Adrenal gland (tissue), 12 donors: ENCODE data around the gene AGBL4. TPM values are rescaled to one million over a fixed set of nuclear protein-coding genes. Genes with fewer than 3 reads are reported as not detected.

Experiments used
- DNase-seq, 7 donors: peaks; one replicate each; pipeline ENCODE4 v3.0.0-alpha.2; 2019 to 2020
- H3K27ac ChIP-seq, 5 donors: fragments of 200-600 bp; sonication (generic) in 4 of 5; 1 replicate in 3 of 5; 2 replicates in 2 of 5; pipeline versions ENCODE4 v1.5.1 to v1.8.0; 2016 to 2020; ENCODE audit warnings: mild to moderate bottlenecking in 1 of 5
- H3K27me3 ChIP-seq: fragments of 200-600 bp; 2 replicates; pipeline ENCODE4 v1.8.0; 2021
- H3K36me3 ChIP-seq, 2 donors: fragments of 200-600 bp; replicated peaks in 1 of 2; 1 replicate in 1 of 2; 2 replicates in 1 of 2; pipeline versions ENCODE4 v1.5.1 to v1.8.0; 2018 to 2022
- H3K4me1 ChIP-seq, 2 donors: fragments of 200-600 bp; replicated peaks in 1 of 2; 1 replicate in 1 of 2; 2 replicates in 1 of 2; pipeline versions ENCODE4 v1.5.1 to v1.8.0; 2018 to 2021
- H3K4me3 ChIP-seq, 4 donors: fragments of 200-600 bp; sonication (generic) in 3 of 4; one replicate each; pipeline ENCODE4 v1.5.1; 2016 to 2018
- H3K9me3 ChIP-seq, 3 donors: fragments of 200-600 bp; sonication (generic) in 1 of 3; replicated peaks in 1 of 3; 1 replicate in 2 of 3; 2 replicates in 1 of 3; pipeline versions ENCODE4 v1.5.1 to v1.8.0; 2016 to 2021
- CTCF ChIP-seq, 6 experiments: fragments of 450-650 bp in 4 of 6; fragments of 200-600 bp in 2 of 6; sonication (generic) in 1 of 6; IDR thresholded peaks; 1 replicate in 5 of 6; 2 replicates in 1 of 6; pipeline versions ENCODE4 v1.5.1 to v1.8.0; 2016 to 2021; ENCODE audit warnings: antibody characterized with exemption in 6 of 6, mild to moderate bottlenecking in 2 of 6, moderate library complexity in 1 of 6
- POLR2A ChIP-seq, 2 donors: fragments of 450-650 bp; IDR thresholded peaks; one replicate each; pipeline ENCODE4 v1.6.1; 2017; ENCODE audit warnings: antibody characterized with exemption in 2 of 2, mild to moderate bottlenecking in 2 of 2, moderate library complexity in 1 of 2
- WGBS, 4 donors: extraction: QIAGEN DNeasy Blood & Tissue Kit in 2 of 4; methylation state at CpG; one replicate each; pipeline versions ENCODE4 v1.1.5 to v1.1.7; 2013 to 2017; 5-methylcytosine and 5-hydroxymethylcytosine counted together
- intact Hi-C, 2 donors: fragments of 100-400 bp; cut with DNase I; formaldehyde crosslinking; loops; one replicate each; pipeline versions ENCODE4 v1.14.1 to v1.15.0; 2022 to 2023
- polyA plus RNA-seq, 3 donors: library from polyadenylated mRNA; stranded (reverse); fragments of 200-250 nt in 2 of 3; fragments of 350-450 nt in 1 of 3; fragmentation: Illumina TruSeq in 1 of 3; extraction: RNeasy Lipid Tissue Mini Kit (QIAGEN cat#74804) in 1 of 3; gene quantifications; one replicate each; pipeline ENCODE4 v1.2.3, GENCODE V29; 2013 to 2014
- total RNA-seq, 9 donors: library from RNA; depleted of rRNA in 4 of 9; stranded (reverse); fragments of >200 nt in 4 of 9; fragments of 120-200 nt in 1 of 9; fragmentation: NEBNext Ultra II Directional in 1 of 9; extraction: Animal tissue kit (Norgen Biotek cat#: 25700) in 1 of 9; gene quantifications; one replicate each; pipeline versions ENCODE4 v1.1.0 to v1.2.4, GENCODE V29; 2013 to 2023
- donor health status: healthy with polysubstance abuse.
- donor health status: Bipolar disorder and iron deficiency.
- donor health status: DM: yes; HTN: yes; CAD: no.
- donor health status: DM: no; HTN: no; CAD: no.
- donor health status: DM: no; HTN: no; CAD: no.
- donor health status: DM: yes; HTN: yes; CAD: no.

AGBL4 gene
- total and polyA plus RNA-seq, 12 donors: 0.10 to 1.9 (median 0.80) TPM; not detected in 2

- WGBS, 4 donors: 53 to 75% (median 72%) methylated on average over 2 of the region's 2 CpGs
- DNase-seq: no peak
- Histone ChIP-seq H3K36me3 (no peaks in the 10 kb centered on the region), H3K4me3 (no peak overlapping the region), H3K9me3 (no peaks in the 10 kb centered on the region), H3K27ac (no peak overlapping the region), H3K4me1 (peaks cover 7 to 21% of the 10 kb centered on the region in 2 donors), H3K27me3 (no peaks in the 10 kb centered on the region)
- no peak for TF ChIP-seq CTCF (IDR thresholded peaks at IDR 0.05)
- no peak for TF ChIP-seq POLR2A (IDR thresholded peaks at IDR 0.05)
- intact Hi-C loops: no loop called here
Measured at GRCh38 chr1:48576565-48576964, 1447.2 kb downstream of the AGBL4 start.

GRCh38 chr1:48572646-48573258 lies 1451.0 kb downstream of the AGBL4 start:
- peak; percentile 48 to 85 (median 79) for TF ChIP-seq CTCF (IDR thresholded peaks at IDR 0.05)
- TF ChIP-seq POLR2A (IDR thresholded peaks at IDR 0.05): no peak
- Histone ChIP-seq H3K9me3 (no peaks in the 10 kb centered on the region), H3K4me1 (peaks cover 0 to under 1% of the 10 kb centered on the region in 2 donors), H3K27ac (no peak overlapping the region), H3K27me3 (no peaks in the 10 kb centered on the region), H3K36me3 (no peaks in the 10 kb centered on the region), H3K4me3 (no peak overlapping the region)
- intact Hi-C loops: loop anchor here (2.0 to 5.0 kb wide), 3 partner anchors 124 to 245 kb away; no protein-coding TSS in a partner anchor
- 52 to 64% (median 54%) methylated on average over 6 to 7 of the region's 7 CpGs for WGBS, 4 donors
- peak; percentile 58 to 87 (median 73) for DNase-seq

GRCh38 chr1:48572134-48572533 lies 1451.6 kb downstream of the AGBL4 start:
- Histone ChIP-seq H3K4me1 (no peaks in the 10 kb centered on the region), H3K36me3 (no peaks in the 10 kb centered on the region), H3K27ac (no peak overlapping the region), H3K27me3 (no peaks in the 10 kb centered on the region), H3K4me3 (no peak overlapping the region), H3K9me3 (no peaks in the 10 kb centered on the region)
- WGBS, 4 donors: 73 to 83% (median 81%) methylated on average over 4 of the region's 4 CpGs
- intact Hi-C loops: loop anchor here (2.0 to 5.0 kb wide), 3 partner anchors 125 to 245 kb away; no protein-coding TSS in a partner anchor
- no peak for DNase-seq
- TF ChIP-seq CTCF (IDR thresholded peaks at IDR 0.05): no peak
- no peak for TF ChIP-seq POLR2A (IDR thresholded peaks at IDR 0.05)

DNA sequence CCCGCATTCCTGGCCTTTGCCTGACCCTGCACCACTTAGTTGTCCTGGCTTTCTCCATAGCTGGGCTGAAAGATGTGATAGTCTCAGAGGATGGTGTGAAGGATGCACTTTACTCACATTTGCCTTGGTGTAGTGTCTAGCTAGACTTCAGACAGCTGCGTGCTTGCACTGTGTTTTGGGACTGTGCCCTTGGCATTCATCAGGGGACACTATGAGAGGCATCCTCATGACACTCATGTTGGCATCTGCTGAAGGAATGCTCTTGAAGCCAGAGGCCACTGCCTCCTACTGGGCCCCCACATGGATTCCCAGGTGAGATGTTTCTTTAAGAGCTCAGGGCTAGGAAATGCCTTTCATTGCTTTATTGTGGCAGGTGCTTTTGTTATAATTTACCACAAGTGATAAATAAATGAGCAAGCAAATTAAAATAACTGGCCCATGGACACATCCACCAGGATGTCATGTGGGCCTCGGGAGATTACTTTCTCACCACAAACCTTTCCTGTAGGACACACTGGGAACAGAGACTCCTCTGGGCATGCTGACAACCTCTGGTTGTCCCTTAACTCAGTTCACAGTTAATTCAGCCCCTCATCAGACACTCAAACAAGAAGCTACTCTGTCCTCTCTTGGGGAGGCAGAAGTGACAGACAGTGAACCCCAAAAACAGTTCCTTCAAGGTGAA lies 1452.3 kb downstream of the AGBL4 start:
- no peak for DNase-seq
- Histone ChIP-seq H3K4me1 (no peaks in the 10 kb centered on the region), H3K27ac (no peak overlapping the region), H3K9me3 (no peaks in the 10 kb centered on the region), H3K4me3 (no peak overlapping the region), H3K36me3 (no peaks in the 10 kb centered on the region), H3K27me3 (no peaks in the 10 kb centered on the region)
- intact Hi-C loops: loop anchor here (5.0 kb wide), 2 partner anchors 126 to 246 kb away; no protein-coding TSS in a partner anchor
- TF ChIP-seq POLR2A (IDR thresholded peaks at IDR 0.05): no peak
- no peak for TF ChIP-seq CTCF (IDR thresholded peaks at IDR 0.05)
- WGBS, 4 donors: 58 to 82% (median 77%) methylated on average over 2 to 3 of the region's 3 CpGs
